GM21576 (cell line): ENCODE results near the gene CASP2.
"Not testable (repeated sequence)": the region's sequence is repeated elsewhere in the genome, so short reads cannot be mapped to it uniquely, and the experiment has no call there.

Experiments used
- ATAC-seq: cut with Tn5 transposase; IDR thresholded peaks from one replicate; pipeline ENCODE4 v1.9.1; 2021; ENCODE audit warnings: mild to moderate bottlenecking, moderate library complexity; ENCODE audit not compliant: unreplicated experiment

CASP2 gene

GRCh38 chr7:143289888-143290287 is 1.7 kb downstream of the CASP2 start:
- ATAC-seq, result not testable (repeated sequence)

GRCh38 chr7:143290293-143290692 is 2.1 kb downstream of the CASP2 start:
- ATAC-seq, result no peak

- ATAC-seq, result no peak
Observed at GRCh38 chr7:143292876-143293275, 4.7 kb downstream of the CASP2 start.

- ATAC-seq, result no peak
Observed at GRCh38 chr7:143295870-143296269, 7.7 kb downstream of the CASP2 start.

- no peak for ATAC-seq
Observed at GRCh38 chr7:143296686-143297085, 8.5 kb downstream of the CASP2 start.

GRCh38 chr7:143299346-143299745 is 11.2 kb downstream of the CASP2 start:
- ATAC-seq, result no peak

- peak; percentile 76 for ATAC-seq
Observed at GRCh38 chr7:143299840-143300239, 11.7 kb downstream of the CASP2 start.

- ATAC-seq, result no peak
Observed at GRCh38 chr7:143300959-143301935, 13.1 kb downstream of the CASP2 start.

- ATAC-seq, result no peak
Observed at GRCh38 chr7:143303733-143304132, 15.6 kb downstream of the CASP2 start.

GRCh38 chr7:143304938-143305337 is 16.8 kb downstream of the CASP2 start:
- ATAC-seq, result no peak

- ATAC-seq, result no peak
Observed at GRCh38 chr7:143305423-143306070, 17.4 kb downstream of the CASP2 start.

GRCh38 chr7:143308632-143309031 is 20.5 kb downstream of the CASP2 start:
- no peak for ATAC-seq

GRCh38 chr7:143314127-143314526 is 26.0 kb downstream of the CASP2 start:
- no peak for ATAC-seq

GRCh38 chr7:143315776-143316175 is 27.6 kb downstream of the CASP2 start, which contains the start of gene CLCN1:
Gene CLCN1 (plus strand): TSS chr7:143316111. CDS start chr7:143316213, 102 bp downstream.
- ATAC-seq, result no peak

- no peak for ATAC-seq
Observed at GRCh38 chr7:143316492-143316891, 28.3 kb downstream of the CASP2 start.

- ATAC-seq, result no peak
Observed at GRCh38 chr7:143318661-143319060, 30.5 kb downstream of the CASP2 start.

GRCh38 chr7:143320620-143321019 is 32.5 kb downstream of the CASP2 start:
- no peak for ATAC-seq

GRCh38 chr7:143321242-143321641 is 33.1 kb downstream of the CASP2 start:
- no peak for ATAC-seq

GRCh38 chr7:143321734-143322133 is 33.6 kb downstream of the CASP2 start:
- ATAC-seq, result no peak

GRCh38 chr7:143322760-143323633 is 34.8 kb downstream of the CASP2 start:
- ATAC-seq, result no peak

GRCh38 chr7:143323653-143324052 is 35.5 kb downstream of the CASP2 start:
- no peak for ATAC-seq
